Ascending aorta (tissue), 2 donors: Measurements from ENCODE around the gene JMJD4. TPM values are rescaled to one million over a fixed set of nuclear protein-coding genes. Genes with fewer than 3 reads are reported as not detected.

Experiments used
- DNase-seq, 2 donors: peaks; one replicate each; pipeline ENCODE4 v3.0.0-alpha.2; 2019; ENCODE audit warnings: low spot score in 2 of 2
- H3K27ac ChIP-seq, 2 donors: fragments of 200-600 bp; sonication (generic); one replicate each; pipeline ENCODE4 v1.5.1; 2016 to 2017; ENCODE audit warnings: mild to moderate bottlenecking in 1 of 2
- H3K27me3 ChIP-seq: fragments of 200-600 bp; sonication (generic); one replicate; pipeline ENCODE4 v1.5.1; 2017
- H3K36me3 ChIP-seq, 2 donors: fragments of 200-600 bp; sonication (generic); one replicate each; pipeline ENCODE4 v1.5.1; 2016
- H3K4me1 ChIP-seq, 2 donors: fragments of 200-600 bp; sonication (generic); one replicate each; pipeline ENCODE4 v1.5.1; 2016 to 2017; ENCODE audit warnings: mild to moderate bottlenecking in 1 of 2
- H3K4me3 ChIP-seq, 2 donors: fragments of 200-600 bp; sonication (generic); one replicate each; pipeline ENCODE4 v1.5.1; 2016 to 2017; ENCODE audit warnings: mild to moderate bottlenecking in 1 of 2
- H3K9me3 ChIP-seq, 2 donors: fragments of 200-600 bp; sonication (generic); one replicate each; pipeline ENCODE4 v1.5.1; 2016
- CTCF ChIP-seq, 3 experiments: fragments of 200-600 bp in 2 of 3; fragments of 450-650 bp in 1 of 3; sonication (generic) in 2 of 3; IDR thresholded peaks; one replicate each; pipeline ENCODE4 v1.5.1; 2016 to 2019; ENCODE audit warnings: antibody characterized with exemption in 3 of 3, mild to moderate bottlenecking in 1 of 3, moderate library complexity in 1 of 3
- intact Hi-C: fragments of 100-400 bp; cut with DNase I; formaldehyde crosslinking; loops from one replicate; pipeline ENCODE4 v1.15.1; 2023
- total RNA-seq: library from RNA; depleted of rRNA; stranded (reverse); fragments of >200 nt; gene quantifications from one replicate; pipeline ENCODE4 v1.1.0, GENCODE V29; 2016

JMJD4 gene
- total RNA-seq, 1 donor from 2014 or later: 10.6 TPM

GRCh38 chr1:227768125-227768439 lies 33.0 kb upstream of the JMJD4 start:
- no peaks in the 10 kb centered on the region for H3K27me3 ChIP-seq
- intact Hi-C loops: no loop called here
- no peaks in the 10 kb centered on the region for H3K9me3 ChIP-seq
- no peak overlapping the region for H3K4me3 ChIP-seq
- H3K27ac ChIP-seq: no peak overlapping the region
- no peak for DNase-seq
- H3K36me3 ChIP-seq: peaks cover 28 to 51% of the 10 kb centered on the region in 2 donors
- no peaks in the 10 kb centered on the region for H3K4me1 ChIP-seq
- TF ChIP-seq CTCF (IDR thresholded peaks at IDR 0.05): no peak

- no peaks in the 10 kb centered on the region for H3K27me3 ChIP-seq
- no peaks in the 10 kb centered on the region for H3K9me3 ChIP-seq
- H3K4me3 ChIP-seq: no peak overlapping the region
- peaks cover 28 to 51% of the 10 kb centered on the region in 2 donors for H3K36me3 ChIP-seq
- DNase-seq: no peak
- peaks cover 0 to 3% of the 10 kb centered on the region in 2 donors for H3K4me1 ChIP-seq
- intact Hi-C loops: no loop called here
- H3K27ac ChIP-seq: no peak overlapping the region
- TF ChIP-seq CTCF (IDR thresholded peaks at IDR 0.05): no peak
Observed at GRCh38 chr1:227767401-227768124, 32.5 kb upstream of the JMJD4 start.

GRCh38 chr1:227766653-227767277 lies 31.7 kb upstream of the JMJD4 start:
- no peaks in the 10 kb centered on the region for H3K9me3 ChIP-seq
- no peak overlapping the region for H3K27ac ChIP-seq
- peaks cover 28 to 51% of the 10 kb centered on the region in 2 donors for H3K36me3 ChIP-seq
- intact Hi-C loops: no loop called here
- H3K4me1 ChIP-seq: peaks cover 0 to 3% of the 10 kb centered on the region in 2 donors
- no peak for DNase-seq
- TF ChIP-seq CTCF (IDR thresholded peaks at IDR 0.05): no peak
- no peaks in the 10 kb centered on the region for H3K27me3 ChIP-seq
- H3K4me3 ChIP-seq: no peak overlapping the region

- Histone ChIP-seq H3K27ac (no peak overlapping the region), H3K36me3 (peaks cover 28 to 50% of the 10 kb centered on the region in 2 donors), H3K9me3 (no peaks in the 10 kb centered on the region), H3K4me1 (peaks cover 0 to 3% of the 10 kb centered on the region in 2 donors), H3K27me3 (no peaks in the 10 kb centered on the region), H3K4me3 (no peak overlapping the region)
- no peak for TF ChIP-seq CTCF (IDR thresholded peaks at IDR 0.05)
- DNase-seq: no peak
- intact Hi-C loops: no loop called here
Observed at GRCh38 chr1:227766015-227766634, 31.0 kb upstream of the JMJD4 start.

- no peak for DNase-seq
- no peak overlapping the region for H3K27ac ChIP-seq
- intact Hi-C loops: no loop called here
Observed at GRCh38 chr1:227765261-227766014, 30.3 kb upstream of the JMJD4 start.

More at GRCh38 chr1:227765261-227766014, 30.3 kb upstream of the JMJD4 start:
- H3K36me3 ChIP-seq: peaks cover 32 to 44% of the 10 kb centered on the region in 2 donors
- no peaks in the 10 kb centered on the region for H3K9me3 ChIP-seq
- peaks cover 0 to 3% of the 10 kb centered on the region in 2 donors for H3K4me1 ChIP-seq
- TF ChIP-seq CTCF (IDR thresholded peaks at IDR 0.05): no peak
- H3K27me3 ChIP-seq: no peaks in the 10 kb centered on the region
- H3K4me3 ChIP-seq: no peak overlapping the region
